GM12891 (cell line): ENCODE measurements around the gene ABHD14A.

ENCODE experiments used
- PAX5 ChIP-seq: IDR thresholded peaks from 2 replicates; pipeline ENCODE4 v1.6.1; 2011; ENCODE audit warnings: low read length, moderate library complexity, mild to moderate bottlenecking; ENCODE audit not compliant: insufficient read depth, severe bottlenecking
- POLR2A ChIP-seq: IDR thresholded peaks from 2 replicates; pipeline ENCODE4 v1.6.1; 2011; ENCODE audit warnings: low read depth, low read length, control low read depth
- POLR2AphosphoS5 ChIP-seq: IDR thresholded peaks from 2 replicates; pipeline ENCODE4 v1.6.1; 2011; ENCODE audit warnings: low read depth, low read length, control low read depth
- POU2F2 ChIP-seq: IDR thresholded peaks from 2 replicates; pipeline ENCODE4 v1.6.1; 2011; ENCODE audit warnings: low read depth, mild to moderate bottlenecking, control low read depth, low read length, moderate library complexity
- TAF1 ChIP-seq: IDR thresholded peaks from 2 replicates; pipeline ENCODE4 v1.6.1; 2011; ENCODE audit warnings: low read depth, low read length, control low read depth

DNA sequence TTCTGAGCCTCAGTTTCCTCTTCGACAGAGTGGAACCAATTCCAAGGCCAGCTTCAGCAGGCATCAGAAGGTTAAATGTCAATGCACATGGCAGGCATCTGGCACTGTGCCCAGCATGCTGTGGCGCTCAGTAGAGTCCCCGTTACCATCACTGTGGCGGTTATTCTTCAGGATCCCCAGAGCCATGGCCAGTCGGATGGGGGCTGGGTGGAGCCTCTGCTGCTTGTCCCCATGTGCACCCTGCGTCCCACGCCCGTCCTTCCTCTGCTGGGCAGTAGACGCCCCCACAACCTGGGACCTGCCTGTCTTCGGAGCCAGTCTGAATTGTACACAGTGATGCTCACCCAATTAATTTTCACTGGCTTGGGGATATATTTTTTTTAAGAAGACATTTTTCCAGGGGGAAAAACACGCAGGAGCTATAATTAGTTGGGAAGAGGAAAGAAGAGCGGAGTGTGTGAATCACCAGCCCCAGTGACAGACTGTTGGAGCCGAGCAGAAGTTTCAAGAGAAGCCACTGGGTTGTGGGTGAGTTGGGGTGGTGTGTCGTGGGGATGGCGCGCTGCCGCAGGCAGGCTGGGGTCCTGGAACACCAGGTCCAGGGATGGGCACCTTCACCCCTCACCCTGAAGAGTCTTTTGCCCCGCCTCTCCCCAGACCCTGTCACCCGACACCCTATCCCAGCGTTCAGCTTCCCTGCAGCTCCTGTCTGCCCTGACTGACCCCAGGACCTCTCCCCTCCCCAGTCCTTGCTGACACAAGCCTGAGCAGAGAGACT lies 47.6 kb downstream of the ABHD14A start:
- TF ChIP-seq POLR2A: no peak
- no peak for TF ChIP-seq POLR2AphosphoS5
- TF ChIP-seq TAF1: no peak
- TF ChIP-seq POU2F2: no peak
- no peak for TF ChIP-seq PAX5
